Stimulated activated CD4-positive, alpha-beta T cell treated with anti-CD3 and anti-CD28 coated beads, Interleukin-15, amount 100 ng/mL, for 48 hours (primary cell): ENCODE data around the gene UQCC3.
A peak's percentile ranks its signal among the peaks of the same experiment; 100 is the strongest.
"Not testable (repeated sequence)": the region's sequence is repeated elsewhere in the genome, so short reads cannot be mapped to it uniquely, and the experiment has no call there.

Source experiments
- DNase-seq, 2 donors: peaks; one replicate each; pipeline ENCODE4 v3.0.0-alpha.2; 2020; ENCODE audit warnings: low read depth in 2 of 2

UQCC3 gene

DNA sequence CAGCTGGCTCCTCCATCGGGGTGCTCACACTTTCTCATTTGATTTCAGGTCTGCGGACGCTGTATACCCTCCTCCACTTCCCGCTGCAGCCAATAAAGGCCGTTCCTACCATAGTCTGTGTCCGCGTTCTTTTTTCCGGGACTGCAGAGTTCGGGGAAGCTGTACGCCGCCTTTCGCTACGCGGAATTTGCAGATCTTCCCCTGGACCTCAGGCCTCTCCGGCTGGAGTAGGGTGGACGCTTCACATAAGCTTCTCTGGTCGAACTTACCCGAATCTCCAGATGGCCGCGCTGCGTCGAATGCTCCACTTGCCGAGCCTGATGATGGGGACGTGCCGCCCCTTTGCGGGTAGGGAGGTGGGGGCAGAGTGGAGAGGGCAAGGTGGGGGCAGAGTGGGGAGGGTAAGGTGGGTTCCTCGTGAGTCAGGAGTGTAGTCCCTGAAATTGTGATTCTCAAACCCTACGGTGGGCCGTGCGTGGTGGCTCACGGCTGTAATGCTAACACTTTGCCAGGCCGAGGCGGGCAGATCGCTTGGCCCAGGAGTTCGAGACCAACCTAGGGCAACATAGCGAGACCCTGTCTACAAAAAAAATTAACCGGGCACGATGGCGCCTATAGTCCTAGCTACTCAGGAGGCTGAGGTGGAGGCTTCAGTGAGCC lies 5.7 kb upstream of the UQCC3 start:
- DNase-seq, result peak in 1 of 2 donors; percentile 42

GRCh38 chr11:62666259-62666926 lies 5.1 kb upstream of the UQCC3 start:
- DNase-seq, result no peak

DNA sequence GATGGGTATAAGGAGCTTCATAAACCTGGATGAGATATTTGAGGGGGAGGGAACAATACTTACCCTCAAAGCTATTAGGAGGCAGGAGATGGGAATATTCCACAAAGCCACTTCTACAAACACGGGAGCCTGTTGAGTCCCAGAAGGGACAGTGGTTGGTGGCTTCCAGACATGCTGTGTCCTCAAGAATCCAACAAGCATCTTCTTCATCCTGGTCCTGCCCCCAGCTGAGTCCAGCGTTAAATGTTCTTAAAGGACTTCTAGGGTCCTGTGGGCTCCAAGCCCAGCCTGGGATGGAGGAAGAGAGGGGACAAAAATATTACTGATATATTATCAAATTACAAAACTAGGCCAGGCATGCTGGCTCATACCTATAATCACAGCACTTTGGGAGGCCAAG lies 4.0 kb upstream of the UQCC3 start:
- DNase-seq, result no peak

DNA sequence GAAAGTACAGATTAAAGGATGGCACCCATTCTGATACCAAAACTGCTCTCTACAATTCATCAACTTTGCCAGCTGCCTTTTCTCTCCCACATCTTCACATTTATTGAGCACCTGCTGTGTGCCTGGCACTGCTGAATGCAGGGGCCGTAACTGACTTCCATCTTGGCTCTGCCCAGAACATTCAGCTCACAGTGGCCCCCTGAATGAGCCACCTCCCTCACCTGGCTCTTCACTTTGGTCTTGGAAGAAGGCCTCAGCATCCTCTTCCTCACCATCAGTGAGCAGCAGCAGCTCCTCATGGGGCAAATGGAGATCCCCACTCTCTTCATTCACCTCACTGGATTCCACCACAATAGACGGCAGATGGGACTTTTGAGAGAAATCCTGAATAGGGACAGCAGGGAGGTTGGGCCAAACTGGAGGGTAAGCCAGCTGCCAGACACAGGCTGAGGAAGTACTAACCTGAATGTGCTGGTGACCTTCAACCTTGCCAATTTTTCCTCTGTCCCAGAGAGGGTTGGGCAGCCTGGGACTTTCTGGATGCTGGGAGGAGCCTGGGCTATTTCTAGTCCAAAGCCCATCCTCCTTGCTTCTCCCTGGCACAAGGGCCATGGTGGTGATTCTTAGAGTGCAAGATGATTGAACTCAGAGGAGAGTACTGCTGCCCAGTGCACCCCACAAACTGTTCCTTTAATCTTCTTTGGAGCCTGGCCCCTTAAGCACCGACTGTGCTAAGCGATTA lies 1.9 kb upstream of the UQCC3 start:
- DNase-seq, result no peak

GRCh38 chr11:62671236-62671607 lies 251 bp upstream of the UQCC3 start:
- no peak for DNase-seq

DNA sequence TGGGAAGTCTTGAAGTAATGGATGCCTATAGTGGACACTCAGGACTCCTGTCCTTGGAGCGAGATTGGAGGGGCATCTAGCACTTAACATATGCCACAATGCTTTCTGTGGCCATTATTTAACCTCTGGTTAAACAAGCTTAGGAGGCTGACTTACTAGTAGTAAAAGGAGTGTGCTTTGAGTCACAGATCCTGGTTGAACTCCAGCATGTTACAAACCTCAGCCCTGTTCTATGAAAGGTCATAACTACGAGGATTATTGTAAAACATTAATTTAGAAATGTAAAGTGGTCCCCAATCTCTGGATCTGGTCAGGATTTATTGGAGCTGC lies 1.7 kb downstream of the UQCC3 start:
- no peak for DNase-seq

- DNase-seq, result not testable (repeated sequence)
Measured at GRCh38 chr11:62675415-62675814, 3.9 kb downstream of the UQCC3 start.

DNA sequence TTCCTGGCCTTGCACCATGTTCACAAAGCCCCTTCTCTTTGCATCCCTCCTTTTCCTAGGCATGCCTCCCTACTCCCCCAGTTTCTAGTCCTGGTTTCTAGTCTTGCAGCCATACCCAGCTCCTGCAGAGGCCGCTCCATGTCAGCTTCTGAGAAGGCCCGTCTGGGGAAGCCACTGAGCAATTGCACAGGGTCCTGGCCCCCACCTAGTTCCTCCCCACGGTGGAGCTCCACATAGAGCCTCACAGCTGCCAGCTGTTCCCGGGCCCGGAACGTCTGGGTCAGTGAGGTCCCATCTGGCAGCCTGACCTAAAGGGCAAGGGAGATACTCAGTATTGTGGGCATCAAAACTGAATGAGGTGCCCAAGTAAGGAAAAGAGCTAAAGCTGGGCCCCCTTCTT lies 5.2 kb downstream of the UQCC3 start:
- no peak for DNase-seq

- DNase-seq, result no peak
Measured at GRCh38 chr11:62677156-62677555, 5.7 kb downstream of the UQCC3 start.

- DNase-seq, result no peak
Measured at GRCh38 chr11:62677714-62678113, 6.2 kb downstream of the UQCC3 start.

DNA sequence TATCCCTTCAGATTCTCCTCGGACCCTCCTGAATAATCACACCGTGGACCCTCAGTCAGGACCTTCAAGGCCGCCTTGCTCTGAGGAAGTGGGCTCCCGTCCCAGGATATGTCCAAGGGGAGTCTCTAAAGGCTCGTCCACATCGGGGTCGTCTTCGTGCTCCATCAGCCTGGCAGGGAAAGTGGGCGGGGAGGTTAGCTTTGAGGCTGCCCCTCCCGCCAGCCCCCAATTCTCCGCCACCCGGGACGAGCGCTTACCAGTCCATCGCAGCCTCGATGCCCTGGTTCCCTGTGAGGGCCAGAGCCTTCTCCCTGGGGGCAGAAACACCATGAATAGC lies 6.9 kb downstream of the UQCC3 start:
- DNase-seq, result no peak

- DNase-seq, result peak; percentile 82 to 86
Measured at GRCh38 chr11:62678770-62679696, 7.6 kb downstream of the UQCC3 start, which contains the start of gene UBXN1. Gene UBXN1 (minus strand): TSS chr11:62679073. CDS start chr11:62678923, 150 bp downstream.

- no peak for DNase-seq
Measured at GRCh38 chr11:62680825-62681240, 9.4 kb downstream of the UQCC3 start.

- no peak for DNase-seq
Measured at GRCh38 chr11:62682518-62682917, 11.0 kb downstream of the UQCC3 start.

- no peak for DNase-seq
Measured at GRCh38 chr11:62687508-62688396, 16.3 kb downstream of the UQCC3 start.

GRCh38 chr11:62688491-62688890 lies 17.0 kb downstream of the UQCC3 start:
- DNase-seq, result no peak

- DNase-seq, result no peak
Measured at GRCh38 chr11:62689421-62690183, 18.1 kb downstream of the UQCC3 start, which contains the start of gene LRRN4CL. Gene LRRN4CL (minus strand): TSS chr11:62689530. CDS start chr11:62688508, 1,022 bp downstream.

GRCh38 chr11:62693624-62694023 lies 22.2 kb downstream of the UQCC3 start:
- DNase-seq, result not testable (repeated sequence)

DNA sequence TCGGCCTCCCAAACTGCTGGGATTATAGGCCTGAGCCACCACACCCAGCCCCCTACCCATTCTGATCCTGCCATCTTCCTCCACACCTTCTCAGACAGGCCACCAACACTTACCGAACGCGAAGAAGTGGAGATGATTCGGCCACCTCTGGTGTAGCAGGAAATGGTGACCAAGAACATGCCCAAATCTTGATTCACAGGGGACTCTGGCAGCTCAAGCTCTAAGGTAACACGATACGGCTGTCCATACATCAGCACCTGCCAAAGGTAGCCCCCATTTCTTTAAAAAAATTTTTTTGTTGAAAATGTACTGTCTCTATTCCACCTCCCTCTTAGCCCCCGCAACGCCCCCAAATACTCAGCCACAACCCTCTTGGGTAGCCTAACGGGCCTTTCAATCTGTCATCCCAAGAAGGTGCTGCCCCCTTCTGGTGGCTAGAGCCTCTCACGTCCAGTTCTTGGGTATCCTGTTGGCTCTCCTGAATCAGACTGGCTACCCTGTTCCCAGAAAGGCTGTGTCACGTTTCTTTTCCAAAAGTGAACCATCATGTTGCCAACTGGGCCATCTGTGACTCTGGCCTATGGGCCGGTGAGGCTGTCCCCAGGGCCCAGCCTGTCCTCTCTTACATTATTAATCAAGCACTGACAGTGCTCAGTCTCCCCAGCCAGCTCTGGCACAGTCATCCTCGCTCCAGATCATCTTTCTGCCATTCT lies 23.1 kb downstream of the UQCC3 start:
- peak; percentile 55 to 69 for DNase-seq
